Testis (tissue), 3 donors: ENCODE data around the gene RAB11A. TPM values are rescaled to one million over a fixed set of nuclear protein-coding genes. Genes with fewer than 3 reads are reported as not detected.
"Not testable (repeated sequence)": the region's sequence is repeated elsewhere in the genome, so short reads cannot be mapped to it uniquely, and the experiment has no call there.

Experiments used
- DNase-seq: peaks from one replicate; pipeline ENCODE4 v3.0.0-alpha.2; 2019
- H3K27ac ChIP-seq, 2 donors: fragments of 200-600 bp; sonication (generic); one replicate each; pipeline ENCODE4 v1.5.1; 2019
- H3K27me3 ChIP-seq: fragments of 200-600 bp; sonication (generic); one replicate; pipeline ENCODE4 v1.5.1; 2019
- H3K36me3 ChIP-seq: fragments of 200-600 bp; sonication (generic); one replicate; pipeline ENCODE4 v1.5.1; 2017; ENCODE audit warnings: low read depth; ENCODE audit errors: missing control alignments
- H3K4me1 ChIP-seq: fragments of 200-600 bp; sonication (generic); one replicate; pipeline ENCODE4 v1.5.1; 2019
- H3K4me3 ChIP-seq, 2 donors: fragments of 200-600 bp; sonication (generic); one replicate each; pipeline ENCODE4 v1.5.1; 2017 to 2019
- H3K9me3 ChIP-seq: fragments of 200-600 bp; sonication (generic); one replicate; pipeline ENCODE4 v1.5.1; 2017
- CTCF ChIP-seq, 3 experiments: fragments of 450-650 bp in 2 of 3; fragments of 200-600 bp in 1 of 3; sonication (generic) in 1 of 3; IDR thresholded peaks; one replicate each; pipeline ENCODE4 v1.5.1; 2016 to 2019; ENCODE audit warnings: antibody characterized with exemption in 3 of 3, mild to moderate bottlenecking in 2 of 3, moderate library complexity in 1 of 3
- POLR2A ChIP-seq: fragments of 450-650 bp; IDR thresholded peaks from one replicate; pipeline ENCODE4 v1.6.1; 2017; ENCODE audit warnings: antibody characterized with exemption, mild to moderate bottlenecking, moderate library complexity
- WGBS, 2 donors: methylation state at CpG; one replicate each; pipeline ENCODE4 v1.1.5; 2018; 5-methylcytosine and 5-hydroxymethylcytosine counted together
- intact Hi-C: fragments of 100-400 bp; cut with DNase I; formaldehyde crosslinking; loops from one replicate; pipeline ENCODE4 v1.15.1; 2023; ENCODE audit warnings: low total_unique reads
- polyA plus RNA-seq: library from polyadenylated mRNA; stranded (reverse); fragments of 350-450 nt; fragmentation: Illumina TruSeq; extraction: RNeasy Lipid Tissue Mini Kit (QIAGEN cat#74804); gene quantifications from one replicate; pipeline ENCODE4 v1.2.3, GENCODE V29; 2014; ENCODE audit warnings: low read depth, low replicate concordance; ENCODE audit not compliant: insufficient read depth
- total RNA-seq, 2 donors: library from RNA; depleted of rRNA; stranded (reverse); fragments of >200 nt; gene quantifications; one replicate each; pipeline ENCODE4 v1.2.3, GENCODE V29; 2016

RAB11A gene
- total and polyA plus RNA-seq, 3 donors from 2014 or later: 221 to 546 (median 307) TPM

GRCh38 chr15:65863106-65863505 is 6.2 kb upstream of the RAB11A start:
- Histone ChIP-seq H3K4me1 (peaks cover 3% of the 10 kb centered on the region), H3K27ac (no peak overlapping the region), H3K4me3 (no peak overlapping the region), H3K27me3 (no peaks in the 10 kb centered on the region), H3K36me3 (no peaks in the 10 kb centered on the region), H3K9me3 (no peaks in the 10 kb centered on the region)
- DNase-seq: no peak
- no peak for TF ChIP-seq POLR2A
- no peak for TF ChIP-seq CTCF (IDR thresholded peaks at IDR 0.05)
- 86 to 96% methylated on average over 6 of the region's 6 CpGs for WGBS, 2 donors
- intact Hi-C loops: no loop called here

DNA sequence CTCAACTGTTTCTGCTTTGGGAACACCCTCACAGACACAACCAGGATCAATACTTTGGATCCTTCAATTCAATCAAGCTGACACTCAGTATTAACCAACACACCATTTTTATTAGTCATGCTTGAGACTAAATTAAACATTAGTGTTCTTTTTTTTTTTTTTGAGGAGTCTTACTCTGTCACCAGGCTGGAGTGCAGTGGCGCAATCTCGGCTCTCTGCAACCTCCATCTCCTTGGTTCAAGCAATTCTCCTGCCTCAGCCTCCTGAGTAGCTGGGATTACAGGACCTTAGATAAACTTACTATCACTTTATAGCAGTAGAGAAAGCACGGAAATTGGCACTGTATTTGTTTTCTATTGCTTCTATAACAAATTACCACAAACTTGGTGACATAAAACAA is 2.0 kb upstream of the RAB11A start:
- H3K27ac ChIP-seq: no peak overlapping the region
- H3K4me1 ChIP-seq: peaks cover 8% of the 10 kb centered on the region
- 83 to 86% methylated on average over 3 of the region's 3 CpGs for whole genome bisulfite sequencing, 2 donors
- DNase-seq: no peak
- no peaks in the 10 kb centered on the region for H3K9me3 ChIP-seq
- intact Hi-C loops: no loop called here
- no peak overlapping the region for H3K4me3 ChIP-seq
- no peaks in the 10 kb centered on the region for H3K27me3 ChIP-seq
- H3K36me3 ChIP-seq: no peaks in the 10 kb centered on the region
- TF ChIP-seq POLR2A (no peak), CTCF (IDR thresholded peaks at IDR 0.05) (no peak)

DNA sequence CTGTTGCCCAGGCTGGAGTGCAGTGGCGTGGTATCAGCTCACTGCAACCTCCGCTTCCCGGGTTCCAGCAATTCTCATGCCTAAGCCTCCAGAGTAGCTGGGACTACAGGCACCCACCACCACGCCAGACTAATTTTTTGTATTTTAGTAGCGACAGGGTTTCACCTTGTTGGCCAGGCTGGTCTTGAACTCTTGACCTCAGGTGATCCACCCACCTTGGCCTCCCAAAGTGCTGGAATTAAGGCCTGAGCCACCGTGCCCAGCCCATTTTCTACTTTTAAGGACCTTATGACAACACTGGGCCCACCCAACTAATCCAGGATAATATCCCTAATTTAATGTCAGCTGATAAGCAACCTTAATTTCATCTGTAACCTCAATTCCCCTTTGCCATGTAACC is 1.4 kb upstream of the RAB11A start:
- intact Hi-C loops: not testable (repeated sequence)
- WGBS, 2 donors: 93 to 98% methylated on average over 6 of the region's 6 CpGs

GRCh38 chr15:65868546-65869125 is 655 bp upstream of the RAB11A start:
- Histone ChIP-seq H3K9me3 (no peaks in the 10 kb centered on the region), H3K36me3 (no peaks in the 10 kb centered on the region), H3K4me1 (peaks cover 5% of the 10 kb centered on the region), H3K4me3 (peak overlapping the region; percentile 66 to 95), H3K27me3 (no peaks in the 10 kb centered on the region), H3K27ac (peak overlapping the region; percentile 92 to 97)
- intact Hi-C loops: no loop called here
- WGBS, 2 donors: 56 to 57% methylated on average over 11 of the region's 11 CpGs
- no peak for TF ChIP-seq POLR2A
- no peak for TF ChIP-seq CTCF (IDR thresholded peaks at IDR 0.05)
- no peak for DNase-seq

More for the DNA sequence above, 1.4 kb upstream of the RAB11A start:
- H3K4me3 ChIP-seq, DNase-seq, H3K4me1 ChIP-seq, H3K36me3 ChIP-seq, H3K27me3 ChIP-seq, H3K27ac ChIP-seq, H3K9me3 ChIP-seq: not testable (repeated sequence)

- intact Hi-C loops: no loop called here
- peak overlapping the region; percentile 92 to 97 for H3K27ac ChIP-seq
- H3K36me3 ChIP-seq: no peaks in the 10 kb centered on the region
- DNase-seq: peak; percentile 60
- no peaks in the 10 kb centered on the region for H3K9me3 ChIP-seq
- H3K4me1 ChIP-seq: peaks cover 5% of the 10 kb centered on the region
- H3K4me3 ChIP-seq: peak overlapping the region; percentile 66 to 95
- TF ChIP-seq POLR2A (no peak), CTCF (IDR thresholded peaks at IDR 0.05) (no peak)
- no peaks in the 10 kb centered on the region for H3K27me3 ChIP-seq
- 1% methylated on average over 43 of the region's 43 CpGs for WGBS, 2 donors
Measured at GRCh38 chr15:65869954-65870871, 922 bp downstream of the RAB11A start.
